HG03039 (cell line): ENCODE results near the gene CCT4.
A peak's percentile ranks its signal among the peaks of the same experiment; 100 is the strongest.
"Not testable (repeated sequence)": the region's sequence is repeated elsewhere in the genome, so short reads cannot be mapped to it uniquely, and the experiment has no call there.

Experiments
- ATAC-seq: cut with Tn5 transposase; IDR thresholded peaks from one replicate; pipeline ENCODE4 v1.9.1; 2021; ENCODE audit warnings: mild to moderate bottlenecking, moderate library complexity; ENCODE audit not compliant: unreplicated experiment

Gene CCT4

GRCh38 chr2:61882850-61883249 lies 5.6 kb downstream of the CCT4 start:
- ATAC-seq: no peak

GRCh38 chr2:61879351-61879750 lies 9.1 kb downstream of the CCT4 start:
- not testable (repeated sequence) for ATAC-seq

- no peak for ATAC-seq
Measured at GRCh38 chr2:61878761-61879160, 9.7 kb downstream of the CCT4 start.

- ATAC-seq: no peak
Measured at GRCh38 chr2:61877571-61878245, 10.7 kb downstream of the CCT4 start.

- ATAC-seq: no peak
Measured at GRCh38 chr2:61876400-61876799, 12.1 kb downstream of the CCT4 start.

GRCh38 chr2:61866482-61867089 lies 21.9 kb downstream of the CCT4 start:
- ATAC-seq: not testable (repeated sequence)

- ATAC-seq: no peak
Measured at GRCh38 chr2:61862085-61862484, 26.4 kb downstream of the CCT4 start.

- no peak for ATAC-seq
Measured at GRCh38 chr2:61857224-61857623, 31.2 kb downstream of the CCT4 start.

- ATAC-seq: no peak
Measured at GRCh38 chr2:61855318-61855613, 33.2 kb downstream of the CCT4 start.

GRCh38 chr2:61854564-61855317 lies 33.7 kb downstream of the CCT4 start:
- ATAC-seq: peak; percentile 90

GRCh38 chr2:61853847-61854563 lies 34.5 kb downstream of the CCT4 start, which contains the start of gene FAM161A:
TSS of gene FAM161A (minus strand) at chr2:61854060. CDS start at chr2:61854041, 19 bp downstream.
- peak; percentile 68 for ATAC-seq

- ATAC-seq: peak; percentile 56
Measured at GRCh38 chr2:61853086-61853846, 35.2 kb downstream of the CCT4 start.

GRCh38 chr2:61851270-61851669 lies 37.2 kb downstream of the CCT4 start:
- ATAC-seq: not testable (repeated sequence)

- ATAC-seq: no peak
Measured at GRCh38 chr2:61845320-61845719, 43.1 kb downstream of the CCT4 start.

GRCh38 chr2:61841286-61841685 lies 47.2 kb downstream of the CCT4 start:
- no peak for ATAC-seq

GRCh38 chr2:61834893-61835292 lies 53.6 kb downstream of the CCT4 start:
- ATAC-seq: no peak

GRCh38 chr2:61833971-61834370 lies 54.5 kb downstream of the CCT4 start:
- ATAC-seq: no peak

- no peak for ATAC-seq
Measured at GRCh38 chr2:61832183-61832841, 56.1 kb downstream of the CCT4 start.

GRCh38 chr2:61822255-61822654 lies 66.2 kb downstream of the CCT4 start:
- ATAC-seq: no peak
